Measurements from ENCODE around the gene TUBB.

- TF ChIP-seq TAF1 (IDR thresholded peaks at IDR 0.05; ENCODE audit: low read depth, low read length) (no peak), POLR2A (IDR thresholded peaks at IDR 0.05; ENCODE audit: low read depth, low read length) (no peak)
Measured at GRCh38 chr6:30707281-30707850, 12.8 kb upstream of the TUBB start.
